HL-60/S4 treated with retinoic acid at 250 ng/mL for 4 days and 3 days (cell line): ENCODE data around the gene PTH2R.

ENCODE experiments used
- in situ Hi-C: fragments of 300-500 bp; cut with MboI; formaldehyde crosslinking; loops from 2 replicates; pipeline ENCODE4 v1.7.0; 2022; ENCODE audit warnings: low sequenced_read_pairs

The PTH2R gene

DNA sequence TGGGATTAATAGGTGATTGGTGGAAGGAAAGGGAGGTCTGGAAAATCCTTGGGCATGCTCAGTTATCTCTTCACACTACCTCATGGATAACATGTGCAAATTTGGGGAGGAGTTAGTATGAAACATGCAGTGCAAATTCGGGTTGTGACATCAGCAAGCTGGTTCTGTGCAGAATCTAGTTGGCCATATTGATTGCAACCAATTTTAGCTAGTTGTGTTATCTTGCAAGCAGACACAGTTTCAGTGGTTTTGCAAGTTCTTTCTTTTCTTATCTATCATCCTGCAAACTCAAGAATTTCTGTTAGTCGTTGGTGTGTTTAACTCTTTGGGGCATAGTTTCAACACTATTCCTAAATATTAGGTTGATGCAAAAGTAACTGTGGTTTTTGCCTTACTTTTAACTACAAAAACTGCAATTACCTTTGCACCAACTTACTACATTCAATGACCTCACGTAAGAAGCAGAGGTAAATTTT is 135.4 kb downstream of the PTH2R start:
- in situ Hi-C loops: no loop called here

DNA sequence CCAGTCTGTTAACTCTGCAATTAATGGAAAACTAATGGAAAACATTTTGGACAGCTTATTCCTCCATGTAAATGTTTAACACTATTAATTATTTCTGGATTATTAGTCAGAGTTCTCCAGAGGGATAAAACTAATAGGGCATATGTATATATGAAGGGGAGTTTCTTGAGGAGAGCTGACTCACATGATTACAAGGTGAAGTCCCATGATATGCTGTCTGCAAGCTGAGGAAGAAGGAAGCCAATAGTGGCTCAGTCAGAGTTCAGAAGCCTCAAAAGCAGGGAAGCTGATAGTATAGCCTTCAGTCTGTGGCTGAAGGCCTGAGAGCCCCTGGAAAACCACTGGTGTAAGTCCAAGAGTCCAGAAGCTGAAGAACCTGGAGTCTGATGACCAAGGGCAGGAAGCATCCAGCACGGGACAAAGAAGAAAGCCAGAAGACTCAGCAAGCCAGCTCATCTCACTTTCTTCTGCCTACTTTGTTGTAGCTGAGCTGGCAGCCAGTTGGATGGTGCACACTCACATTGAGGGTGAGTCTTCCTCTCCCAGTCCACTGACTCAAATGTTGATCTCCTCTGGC is 136.0 kb downstream of the PTH2R start:
- in situ Hi-C loops: no loop called here
